HepG2 (cell line): Measurements from ENCODE around the gene ARL16. TPM values are rescaled to one million over a fixed set of nuclear protein-coding genes. Genes with fewer than 3 reads are reported as not detected.

Experiments used
- ATAC-seq: fragments of 200-7000 bp; cut with Tn5 transposase; 3 replicates; pipeline ENCODE4 v1.9.1; 2020; ENCODE audit warnings: mild to moderate bottlenecking, moderate library complexity
- BruUV-seq: library from RNA; stranded (reverse); fragments of 400-500 nt; replicated peaks from 2 replicates; lab custom pipeline; 2021; lab: Mats Ljungman, UMichigan
- CTCF ChIA-PET: fragments of 300-600 bp; formaldehyde crosslinking; extraction: SDS; loops from one replicate; lab custom pipeline; 2021; ENCODE audit warnings: low total read pairs, inconsistent platforms, low intra/inter-chr PET ratio; lab: Yijun Ruan, JAX
- POLR2A ChIA-PET: fragments of 350-600 bp; sonication (Branson Sonifier 250); formaldehyde crosslinking; loops from one replicate; lab custom pipeline; 2020; ENCODE audit warnings: antibody characterized with exemption, inconsistent platforms; lab: Yijun Ruan, JAX
- DNase-seq: peaks from one replicate; pipeline ENCODE4 v3.0.0-alpha.2; 2015; ENCODE audit warnings: low spot score
- FAIRE-seq: peaks from 3 replicates; lab custom pipeline; 2011; peaks lifted over from hg19 to GRCh38; lab: Jason Lieb, UNC
- H2AFZ ChIP-seq: one replicate; pipeline ENCODE4 v1.6.1; 2011; ENCODE audit warnings: low read length, inconsistent platforms
- H3K27ac ChIP-seq: fragments of 300-600 bp; 3 replicates; pipeline ENCODE4 v1.8.0; 2011; ENCODE audit warnings: mixed run types, mild to moderate bottlenecking, mixed read lengths, low read length, inconsistent platforms; ENCODE audit not compliant: insufficient read depth; ENCODE audit errors: extremely low read length
- H3K27me3 ChIP-seq, 2 experiments: fragments of 200-600 bp in 1 of 2; 2 replicates in 1 of 2; 3 replicates in 1 of 2; pipeline versions ENCODE4 v1.6.0 to v1.8.0; 2011; ENCODE audit warnings: low read length in 2 of 2, mild to moderate bottlenecking in 2 of 2, moderate library complexity in 2 of 2, inconsistent platforms in 1 of 2; ENCODE audit not compliant: insufficient read depth in 2 of 2, control insufficient read depth in 1 of 2
- H3K36me3 ChIP-seq, 2 experiments: fragments of 200-600 bp in 1 of 2; replicated peaks in 1 of 2; 2 replicates in 1 of 2; 3 replicates in 1 of 2; pipeline versions ENCODE4 v1.5.1 to v1.8.0; 2011; ENCODE audit warnings: low read length in 2 of 2, inconsistent platforms in 1 of 2; ENCODE audit not compliant: insufficient read depth in 2 of 2, control insufficient read depth in 1 of 2
- H3K4me1 ChIP-seq: 2 replicates; pipeline ENCODE4 v1.5.1; 2012; ENCODE audit warnings: low read length, inconsistent platforms; ENCODE audit not compliant: insufficient read depth
- H3K4me2 ChIP-seq: 2 replicates; pipeline ENCODE4 v1.6.0; 2011; ENCODE audit warnings: low read depth, low read length, inconsistent platforms
- H3K4me3 ChIP-seq, 3 experiments: fragments of 200-600 bp in 1 of 3; sonication (generic), shearing (Covaris generic) in 1 of 3; replicated peaks in 1 of 3; 2 replicates each; pipeline ENCODE4 v1.5.1; 2011 to 2016; ENCODE audit warnings: low read length in 3 of 3, inconsistent platforms in 2 of 3, low read depth in 2 of 3, mild to moderate bottlenecking in 2 of 3, control low read depth in 1 of 3, mixed read lengths in 1 of 3; ENCODE audit not compliant: insufficient read depth in 1 of 3
- H3K79me2 ChIP-seq: one replicate; pipeline ENCODE4 v1.6.1; 2011; ENCODE audit warnings: low read length, inconsistent platforms; ENCODE audit not compliant: insufficient read depth
- H3K9ac ChIP-seq: 2 replicates; pipeline ENCODE4 v1.6.0; 2011; ENCODE audit warnings: mild to moderate bottlenecking, low read depth, low read length, inconsistent platforms; ENCODE audit not compliant: insufficient read depth
- H3K9me3 ChIP-seq: 2 replicates; pipeline ENCODE4 v1.5.1; 2012; ENCODE audit warnings: mild to moderate bottlenecking, low read length
- H4K20me1 ChIP-seq: 2 replicates; pipeline ENCODE4 v1.6.0; 2011; ENCODE audit warnings: inconsistent platforms, mild to moderate bottlenecking, low read length, moderate library complexity; ENCODE audit not compliant: insufficient read depth
- AGO1 ChIP-seq: fragments of 200-400 bp; formaldehyde crosslinking; IDR thresholded peaks from 2 replicates; pipeline ENCODE4 v1.6.1; 2017; ENCODE audit warnings: mild to moderate bottlenecking, low read depth, low read length, moderate library complexity; ENCODE audit not compliant: poor library complexity, severe bottlenecking
- AGO2 ChIP-seq: fragments of 200-400 bp; formaldehyde crosslinking; optimal IDR thresholded peaks from 2 replicates; pipeline ENCODE3; 2017; ENCODE audit warnings: mild to moderate bottlenecking, low read depth, low read length, moderate library complexity
- CTCF ChIP-seq: sonication (generic); formaldehyde crosslinking; IDR thresholded peaks from 2 replicates; pipeline ENCODE4 v1.5.0; 2020; ENCODE audit warnings: mild to moderate bottlenecking, missing genetic modification reagents, moderate library complexity
- FOXK2 ChIP-seq: fragments of 450-650 bp; IDR thresholded peaks from 2 replicates; pipeline ENCODE4 v1.6.1; 2016
- GATAD1 ChIP-seq: IDR thresholded peaks from 2 replicates; pipeline ENCODE4 v1.6.1; 2016; ENCODE audit warnings: missing genetic modification reagents, missing compliant biosample characterization
- HES4 ChIP-seq: sonication (generic); formaldehyde crosslinking; IDR thresholded peaks from 2 replicates; pipeline ENCODE4 v1.9.0; 2021; ENCODE audit warnings: mild to moderate bottlenecking, missing genetic modification reagents, borderline replicate concordance
- IRX3 ChIP-seq: sonication (generic); formaldehyde crosslinking; IDR thresholded peaks from 2 replicates; pipeline ENCODE4 v1.8.1; 2023; ENCODE audit warnings: mild to moderate bottlenecking, low read depth, missing genetic modification reagents, borderline replicate concordance
- PCBP1 ChIP-seq: fragments of 200-400 bp; formaldehyde crosslinking; IDR thresholded peaks from 2 replicates; pipeline ENCODE4 v1.6.1; 2017; ENCODE audit warnings: mild to moderate bottlenecking, low read depth, low read length, borderline replicate concordance
- RAD21 ChIP-seq: fragments of 450-650 bp; formaldehyde crosslinking; IDR thresholded peaks from 2 replicates; pipeline ENCODE4 v1.5.0; 2020; ENCODE audit warnings: mild to moderate bottlenecking
- RBFOX2 ChIP-seq: fragments of 200-400 bp; formaldehyde crosslinking; IDR thresholded peaks from 2 replicates; pipeline ENCODE4 v1.6.1; 2017; ENCODE audit warnings: low read depth, mild to moderate bottlenecking, low read length
- STAG1 ChIP-seq: sonication (generic); formaldehyde crosslinking; IDR thresholded peaks from 2 replicates; pipeline ENCODE4 v1.4.0; 2020; ENCODE audit warnings: missing genetic modification reagents
- ZBTB33 ChIP-seq: sonication (generic); formaldehyde crosslinking; IDR thresholded peaks from 2 replicates; pipeline ENCODE4 v1.4.0; 2020; ENCODE audit warnings: missing genetic modification reagents
- WGBS: methylation state at CpG from one replicate; pipeline ENCODE4 v1.1.6; 2017; ENCODE audit warnings: low lambda C conversion rate; 5-methylcytosine and 5-hydroxymethylcytosine counted together
- in situ Hi-C: cut with HindIII; loops from 2 replicates; pipeline ENCODE4 v1.10.0; 2017; ENCODE audit warnings: low pct_unique_long_range_greater_than_20kb; ENCODE audit not compliant: extremely low pct_ligation_motif_present
- intact Hi-C: fragments of 100-400 bp; cut with micrococcal nuclease; formaldehyde crosslinking; loops from one replicate; pipeline ENCODE4 v1.10.0; 2022; ENCODE audit not compliant: unreplicated experiment
- polyA plus RNA-seq, 8 experiments: library from polyadenylated mRNA; depleted of rRNA in 3 of 8; stranded (reverse) in 7 of 8; unstranded in 1 of 8; fragments of >200 nt; fragmentation: Illumina TruSeq in 4 of 8; extraction: Trizol in 4 of 8; gene quantifications; 2 replicates each; pipeline versions ENCODE4 v1.2.1 to v1.2.3, GENCODE V29; 2011 to 2016; ENCODE audit warnings: low read depth in 4 of 8, missing spikeins in 1 of 8, mixed read lengths in 1 of 8; ENCODE audit not compliant: insufficient read depth in 1 of 8
- total RNA-seq, 5 experiments: library from RNA; depleted of rRNA; stranded (reverse); fragments of >200 nt; fragmentation: Illumina TruSeq; extraction: Trizol; gene quantifications; 2 replicates each; pipeline ENCODE4 v1.2.3, GENCODE V29; 2016; ENCODE audit warnings: low read depth in 1 of 5

Gene ARL16
- total and polyA plus RNA-seq, 2 of the 13 experiments (the other 11 are each of a cell fraction or from before 2014, with no cell fraction given), result 20.8 to 30.8 TPM

DNA sequence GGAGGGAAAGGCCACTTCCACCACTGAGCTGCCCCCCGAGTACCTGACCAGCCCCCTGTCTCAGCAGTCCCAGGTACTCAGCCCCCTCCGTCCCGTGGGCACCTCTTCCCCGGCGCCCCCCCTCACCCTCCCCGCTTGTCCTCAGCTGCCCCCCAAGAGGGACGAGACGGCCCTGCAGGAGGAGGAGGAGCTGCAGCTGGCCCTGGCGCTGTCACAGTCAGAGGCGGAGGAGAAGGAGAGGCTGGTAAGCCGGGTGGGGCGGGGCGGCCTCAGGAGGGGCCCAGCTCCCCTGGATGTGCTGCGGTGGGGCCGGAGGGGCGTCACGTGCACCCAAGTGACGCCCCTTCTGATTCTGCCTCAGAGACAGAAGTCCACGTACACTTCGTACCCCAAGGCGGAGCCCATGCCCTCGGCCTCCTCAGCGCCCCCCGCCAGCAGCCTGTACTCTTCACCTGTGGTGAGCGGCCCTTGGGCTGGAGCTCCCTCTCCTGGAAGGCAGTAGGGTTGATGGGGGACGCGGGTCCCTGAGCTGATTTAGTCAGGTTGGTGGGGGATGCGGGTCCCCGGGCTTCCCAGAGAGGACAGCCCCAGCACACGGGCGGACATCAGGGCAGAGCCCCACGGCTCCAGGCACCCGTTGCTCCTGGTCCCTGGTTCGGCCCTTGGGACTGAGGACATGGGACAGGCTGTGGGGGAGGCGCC, 10.1 kb upstream of the ARL16 start:
- Histone ChIP-seq H3K4me1 (no peaks in the 10 kb centered on the region), H3K36me3 (peaks cover 71 to 92% of the 10 kb centered on the region in 2 experiments), H3K4me2 (no peak overlapping the region), H3K4me3 (no peak overlapping the region), H3K27ac (no peak overlapping the region), H3K27me3 (no peaks in the 10 kb centered on the region; a peak in 1 of 5 replicates), H3K9ac (no peak overlapping the region), H4K20me1 (no peaks in the 10 kb centered on the region; the same call in 1 of the 2 replicates), H3K9me3 (no peaks in the 10 kb centered on the region), H2AFZ (no peak overlapping the region), H3K79me2 (peaks cover 5% of the 10 kb centered on the region)
- CTCF ChIA-PET, result no interaction called here
- DNase-seq (no peak), ATAC-seq (peak; percentile 31), FAIRE-seq (no peak)
- TF ChIP-seq CTCF (CRISPR knock-in tag) (peak; percentile 48), AGO1 (peak; percentile 37), RAD21 (CRISPR knock-in tag) (peak; percentile 59; the same call in 1 of the 2 replicates), AGO2 (peak; percentile 80), GATAD1 (CRISPR knock-in tag) (no peak), PCBP1 (0 out of 2 replicates have a peak, but pooled peaks have one; percentile 35), FOXK2 (no peak), IRX3 (no peak), HES4 (0 out of 2 replicates have a peak, but pooled peaks have one; percentile 42), STAG1 (CRISPR knock-in tag) (peak; percentile 21; the same call in 1 of the 2 replicates), RBFOX2 (0 out of 2 replicates have a peak, but pooled peaks have one; percentile 25), ZBTB33 (CRISPR knock-in tag) (peak; percentile 96)
- intact Hi-C loops (no loop called here), in situ Hi-C loops (no loop called here)
- BruUV-seq, result no TSS peak
- WGBS, result 95% methylated on average over 32 of the region's 35 CpGs
- POLR2A ChIA-PET, result interaction anchor here (0.9 to 2.1 kb wide), 5 partner anchors 9 to 28 kb away, joined by 3 to 8 read pairs (median 5); partner anchors contain the start of genes ARL16, HGS and MRPL12
